HS-27A (cell line): ENCODE data around the gene DCUN1D2.
"Not testable (repeated sequence)": the region's sequence is repeated elsewhere in the genome, so short reads cannot be mapped to it uniquely, and the experiment has no call there.

ENCODE experiments used
- DNase-seq: peaks from one replicate; pipeline ENCODE4 v3.0.0-alpha.2; 2012; ENCODE audit warnings: low read depth, missing footprints

DCUN1D2 gene

GRCh38 chr13:113489549-113490495 lies 689 bp downstream of the DCUN1D2 start:
- no peak for DNase-seq

GRCh38 chr13:113489171-113489548 lies 1.4 kb downstream of the DCUN1D2 start:
- DNase-seq, result no peak

DNA sequence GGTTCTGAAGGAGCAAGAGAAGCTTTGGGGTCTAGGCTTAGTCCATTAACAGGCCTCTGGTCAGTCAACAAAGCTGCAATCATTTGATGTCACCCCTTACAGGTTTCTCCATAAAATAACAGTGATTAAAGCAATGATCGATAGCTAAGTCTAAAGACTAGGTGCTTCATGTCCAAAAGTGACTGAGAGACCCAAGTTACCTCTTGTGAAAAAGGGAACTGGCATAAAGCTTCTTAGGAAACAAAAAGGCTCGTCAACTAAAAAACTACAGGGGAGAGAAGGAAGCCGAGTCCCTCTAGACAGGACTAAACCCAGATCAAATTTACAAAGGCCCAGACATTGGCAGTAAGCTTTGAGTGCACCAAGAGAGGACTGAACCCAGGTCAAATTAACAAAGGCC lies 2.2 kb downstream of the DCUN1D2 start:
- no peak for DNase-seq

GRCh38 chr13:113486698-113487097 lies 3.8 kb downstream of the DCUN1D2 start:
- no peak for DNase-seq

GRCh38 chr13:113485545-113485944 lies 5.0 kb downstream of the DCUN1D2 start:
- DNase-seq, result no peak

GRCh38 chr13:113483504-113484293 lies 6.8 kb downstream of the DCUN1D2 start:
- DNase-seq, result no peak

- no peak for DNase-seq
Measured at GRCh38 chr13:113483081-113483480, 7.4 kb downstream of the DCUN1D2 start.

DNA sequence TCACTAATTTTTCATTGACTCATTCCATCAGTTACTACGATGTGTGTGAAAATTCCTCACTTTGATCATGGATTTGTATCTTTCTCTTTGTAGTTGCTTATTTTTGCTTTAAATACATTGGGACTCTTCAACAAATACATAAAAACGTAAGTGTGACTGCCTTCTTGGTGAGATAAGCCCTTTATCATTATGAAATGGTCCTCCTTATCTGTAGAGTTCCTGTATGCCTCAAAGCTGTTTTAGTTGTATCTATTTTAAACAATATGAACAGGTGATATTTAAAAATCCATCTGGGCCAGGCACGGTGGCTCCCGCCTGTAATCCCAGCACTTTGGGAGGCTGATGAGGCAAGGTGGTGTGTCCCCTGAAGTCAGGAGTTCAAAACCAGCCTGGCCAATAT lies 11.3 kb downstream of the DCUN1D2 start:
- no peak for DNase-seq

DNA sequence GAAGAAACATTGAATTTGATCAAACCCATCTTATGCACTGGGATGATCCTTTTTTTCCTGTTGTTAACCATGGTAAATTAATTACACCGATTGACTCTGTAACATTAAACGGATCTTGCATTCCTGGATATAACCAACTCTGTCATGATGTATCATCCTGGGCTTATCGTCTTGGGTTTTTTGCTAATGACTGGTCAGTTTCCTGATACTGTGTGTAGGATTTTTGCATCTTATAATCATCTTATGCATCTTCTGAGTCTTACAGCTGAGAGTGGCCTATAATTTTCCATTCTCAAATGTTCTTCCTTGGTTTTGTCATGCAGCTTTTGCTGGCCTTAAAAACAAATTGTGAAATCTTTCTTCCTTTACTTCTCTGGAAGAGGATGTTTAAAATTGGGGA lies 12.8 kb downstream of the DCUN1D2 start:
- no peak for DNase-seq

GRCh38 chr13:113476811-113477210 lies 13.7 kb downstream of the DCUN1D2 start:
- no peak for DNase-seq

- DNase-seq, result no peak
Measured at GRCh38 chr13:113475911-113476310, 14.6 kb downstream of the DCUN1D2 start.

DNA sequence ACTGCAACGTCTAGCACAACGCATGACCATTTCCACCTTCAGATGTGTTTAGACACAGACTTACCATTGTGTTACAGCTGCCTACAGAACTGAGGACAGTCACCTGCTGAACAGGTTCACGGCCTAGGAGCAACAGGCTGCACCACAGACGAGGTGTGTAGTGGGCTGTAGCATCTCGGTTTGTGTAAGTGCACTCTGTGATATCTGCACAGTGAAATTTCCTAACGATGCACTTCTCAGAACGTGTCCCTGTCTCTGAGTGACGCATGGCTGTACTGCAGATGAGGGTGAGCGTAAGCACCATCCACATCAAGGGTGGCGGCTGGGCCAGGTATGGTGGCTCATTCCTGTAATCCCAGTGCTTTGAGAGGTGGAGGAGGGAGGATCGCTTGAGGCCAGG lies 15.2 kb downstream of the DCUN1D2 start:
- no peak for DNase-seq

GRCh38 chr13:113474179-113474578 lies 16.3 kb downstream of the DCUN1D2 start:
- DNase-seq, result no peak

GRCh38 chr13:113472355-113473025 lies 18.0 kb downstream of the DCUN1D2 start:
- no peak for DNase-seq

DNA sequence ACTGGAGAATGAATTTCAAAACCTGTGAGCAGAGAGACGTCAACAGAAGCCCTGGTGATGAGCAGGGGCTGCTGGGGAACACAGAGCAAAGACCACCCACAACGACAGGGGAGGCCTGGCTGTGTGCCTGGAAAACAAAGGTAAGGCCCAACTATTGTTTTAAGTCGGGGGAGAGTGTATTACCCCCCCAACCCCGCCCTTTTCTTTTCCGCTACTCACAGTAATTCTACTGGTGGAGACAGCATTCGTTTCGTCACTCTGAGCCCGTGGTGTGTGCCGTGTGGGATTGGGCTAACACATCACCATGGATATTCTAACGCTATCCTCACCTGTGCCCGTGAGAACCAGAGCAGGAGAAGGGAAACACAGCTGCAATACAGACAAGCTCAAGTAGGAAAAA lies 18.7 kb downstream of the DCUN1D2 start:
- no peak for DNase-seq

DNA sequence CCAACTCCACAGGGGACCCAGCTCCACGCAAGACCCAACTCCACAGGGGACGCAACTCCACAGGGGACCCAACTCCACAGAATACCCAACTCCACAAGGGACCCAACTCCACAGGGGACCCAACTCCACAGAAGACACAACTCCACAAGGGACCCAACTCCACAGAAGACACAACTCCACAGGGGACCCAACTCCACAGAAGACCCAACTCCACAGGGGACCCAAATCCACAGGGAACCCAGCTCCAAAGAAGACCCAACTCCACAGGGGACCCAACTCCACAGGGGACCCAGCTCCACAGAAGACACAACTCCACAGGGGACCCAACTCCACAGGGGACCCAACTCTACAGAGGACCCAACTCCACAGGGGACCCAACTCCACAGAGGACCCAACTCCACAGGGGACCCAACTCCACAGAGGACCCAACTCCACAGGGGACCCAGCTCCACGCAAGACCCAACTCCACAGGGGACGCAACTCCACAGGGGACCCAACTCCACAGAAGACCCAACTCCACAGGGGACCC lies 19.8 kb downstream of the DCUN1D2 start:
- DNase-seq, result not testable (repeated sequence)

GRCh38 chr13:113470073-113470472 lies 20.4 kb downstream of the DCUN1D2 start:
- no peak for DNase-seq

DNA sequence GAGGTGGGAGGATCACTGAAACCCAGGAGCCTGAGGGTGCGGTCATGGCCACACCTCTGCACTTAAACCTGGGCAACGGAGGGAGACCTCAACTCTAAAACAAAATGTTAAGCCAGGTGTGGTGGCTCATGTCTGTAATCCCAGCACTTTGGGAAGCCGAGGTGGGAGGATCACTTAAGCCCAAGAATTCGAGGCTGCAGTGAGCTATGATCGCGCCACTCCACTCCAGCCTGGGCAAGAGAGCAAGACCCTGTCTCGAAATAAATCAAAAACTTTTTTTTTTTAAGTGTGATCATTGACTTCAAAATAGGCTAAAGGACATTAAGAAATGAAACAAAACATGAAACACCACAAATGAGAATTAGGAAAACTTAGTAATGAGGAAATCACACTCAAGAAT lies 20.9 kb downstream of the DCUN1D2 start:
- DNase-seq, result no peak

DNA sequence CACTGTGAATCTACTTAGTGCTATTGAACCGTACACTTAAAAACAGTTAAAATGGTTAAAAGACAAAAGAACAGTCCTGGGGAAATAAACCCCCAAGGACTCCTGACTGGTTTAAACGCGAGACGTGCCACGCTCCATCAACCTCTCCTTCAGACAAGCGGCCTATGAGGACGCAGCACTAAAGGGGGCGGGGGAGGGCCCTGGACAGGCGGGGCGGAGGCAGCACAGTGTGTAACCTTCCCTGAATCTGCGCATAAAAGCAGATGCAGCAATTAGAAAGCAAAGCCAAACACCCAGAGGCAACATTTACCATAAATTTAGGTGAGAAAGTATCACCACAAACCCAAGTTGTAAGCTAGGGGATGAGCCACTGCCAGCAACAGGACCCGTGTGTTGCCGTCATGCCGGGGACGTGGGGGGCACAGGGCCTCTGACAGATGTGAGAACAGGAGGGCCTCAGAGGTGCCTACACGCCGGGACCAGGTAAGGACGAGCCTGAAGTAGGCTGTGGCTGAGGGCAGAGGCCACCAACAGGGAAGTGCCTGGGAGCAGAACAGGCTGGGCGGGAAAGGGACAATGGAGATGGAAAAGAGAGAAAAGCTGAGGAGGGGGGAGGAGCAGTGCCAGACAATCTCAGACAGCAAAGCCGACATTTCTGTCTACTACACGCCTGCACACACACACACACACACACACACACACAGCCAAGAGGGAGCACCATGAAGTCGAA lies 21.9 kb downstream of the DCUN1D2 start:
- no peak for DNase-seq

DNA sequence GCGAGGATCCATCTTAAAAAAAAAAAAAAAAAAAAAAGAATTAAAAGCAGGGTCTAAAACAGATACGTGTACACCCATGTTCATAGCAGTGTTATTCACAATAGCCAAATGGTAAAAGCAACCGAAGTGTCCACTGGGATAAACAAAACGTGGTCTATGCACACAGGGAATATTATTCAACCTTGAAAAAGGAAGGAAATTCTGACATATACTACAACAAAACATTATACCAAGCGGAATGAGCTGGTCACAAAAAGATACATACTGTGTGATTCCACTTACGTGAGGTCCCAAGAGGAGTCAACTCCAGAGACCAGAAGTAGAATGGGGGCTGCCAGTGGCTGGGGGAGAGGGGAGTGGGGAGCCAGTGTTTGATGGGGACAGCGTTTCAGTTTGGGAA lies 22.5 kb downstream of the DCUN1D2 start:
- no peak for DNase-seq

- no peak for DNase-seq
Measured at GRCh38 chr13:113466383-113466782, 24.1 kb downstream of the DCUN1D2 start.

GRCh38 chr13:113465300-113465699 lies 25.2 kb downstream of the DCUN1D2 start:
- DNase-seq, result no peak
